H1 (cell line): ENCODE results near the gene COPS9. TPM values are rescaled to one million over a fixed set of nuclear protein-coding genes. Genes with fewer than 3 reads are reported as not detected.

ENCODE experiments used
- CTCF ChIA-PET: fragments of 300-600 bp; sonication (Branson Sonifier 250); formaldehyde crosslinking; loops from one replicate; lab custom pipeline; 2021; ENCODE audit not compliant: partially characterized antibody; lab: Charles Lee
- POLR2A ChIA-PET: fragments of 300-600 bp; sonication (Branson Sonifier 250); formaldehyde crosslinking; loops from one replicate; lab custom pipeline; 2021; ENCODE audit warnings: inconsistent platforms; ENCODE audit not compliant: partially characterized antibody; lab: Charles Lee
- DNase-seq, 2 experiments: peaks; one replicate each; pipeline versions ENCODE4 v3.0.0 to v3.0.0-alpha.2; 2010 to 2022; ENCODE audit warnings: low spot score in 2 of 2, low read depth in 1 of 2, mixed read lengths in 1 of 2
- FAIRE-seq: peaks from 2 replicates; lab custom pipeline; 2011; peaks lifted over from hg19 to GRCh38; lab: Jason Lieb, UNC
- H2AFZ ChIP-seq: 2 replicates; pipeline ENCODE4 v1.8.1; 2012; ENCODE audit warnings: low read length, inconsistent platforms
- H2AK5ac ChIP-seq: 2 replicates; pipeline ENCODE4 v1.6.1; 2013; ENCODE audit warnings: low read depth, low read length
- H2BK120ac ChIP-seq: replicated peaks from 2 replicates; pipeline ENCODE3; 2013; ENCODE audit warnings: low read depth, low read length, inconsistent platforms
- H2BK12ac ChIP-seq: 2 replicates; pipeline ENCODE4 v1.6.1; 2013; ENCODE audit warnings: low read depth, low read length
- H2BK15ac ChIP-seq: 2 replicates; pipeline ENCODE4 v1.6.1; 2013; ENCODE audit warnings: low read length
- H2BK20ac ChIP-seq: 2 replicates; pipeline ENCODE4 v1.6.1; 2013; ENCODE audit warnings: low read length
- H2BK5ac ChIP-seq: 2 replicates; pipeline ENCODE4 v1.6.1; 2013; ENCODE audit warnings: low read depth, low read length
- H3K14ac ChIP-seq: 2 replicates; pipeline ENCODE4 v1.6.1; 2013; ENCODE audit warnings: inconsistent platforms; ENCODE audit not compliant: insufficient read length
- H3K18ac ChIP-seq: 2 replicates; pipeline ENCODE4 v1.6.1; 2013; ENCODE audit warnings: low read length; ENCODE audit errors: extremely low read depth
- H3K23ac ChIP-seq: 2 replicates; pipeline ENCODE4 v1.6.1; 2013; ENCODE audit warnings: inconsistent platforms; ENCODE audit not compliant: insufficient read length
- H3K23me2 ChIP-seq: 2 replicates; pipeline ENCODE4 v1.6.1; 2013; ENCODE audit warnings: low read depth, low read length
- H3K27ac ChIP-seq: 2 replicates; pipeline ENCODE4 v1.6.1; 2011; ENCODE audit warnings: low read depth, low read length, inconsistent platforms
- H3K27me3 ChIP-seq, 4 experiments: replicated peaks in 1 of 4; 1 replicate in 1 of 4; 2 replicates in 3 of 4; pipeline versions ENCODE4 v1.6.1 to v1.8.1; 2011 to 2013; ENCODE audit warnings: low read length in 3 of 4, mild to moderate bottlenecking in 3 of 4, inconsistent platforms in 2 of 4, mixed read lengths in 2 of 4, moderate library complexity in 1 of 4; ENCODE audit not compliant: control insufficient read depth in 3 of 4, insufficient read depth in 3 of 4; ENCODE audit errors: extremely low read depth in 1 of 4
- H3K36me3 ChIP-seq, 4 experiments: 2 replicates each; pipeline versions ENCODE4 v1.6.1 to v1.8.1; 2011 to 2013; ENCODE audit warnings: mild to moderate bottlenecking in 4 of 4, low read length in 3 of 4, moderate library complexity in 2 of 4, control low read depth in 1 of 4, inconsistent platforms in 1 of 4; ENCODE audit not compliant: insufficient read depth in 4 of 4, control insufficient read depth in 2 of 4
- H3K4ac ChIP-seq: replicated peaks from 2 replicates; pipeline ENCODE3; 2013; ENCODE audit warnings: low read length, low read depth, mixed read lengths, inconsistent platforms; ENCODE audit not compliant: insufficient read length
- H3K4me1 ChIP-seq, 4 experiments: replicated peaks in 1 of 4; 1 replicate in 1 of 4; 2 replicates in 3 of 4; pipeline versions ENCODE4 v1.6.1 to v1.8.1; 2011 to 2013; ENCODE audit warnings: low read length in 3 of 4, inconsistent platforms in 2 of 4, mixed read lengths in 1 of 4; ENCODE audit not compliant: insufficient read depth in 4 of 4, control insufficient read depth in 3 of 4
- H3K4me2 ChIP-seq, 2 experiments: 2 replicates each; pipeline versions ENCODE4 v1.6.1 to v1.8.1; 2011 to 2013; ENCODE audit warnings: low read depth in 2 of 2, low read length in 2 of 2, control low read depth in 1 of 2, inconsistent platforms in 1 of 2, mild to moderate bottlenecking in 1 of 2; ENCODE audit not compliant: insufficient read depth in 1 of 2
- H3K4me3 ChIP-seq, 4 experiments: fragments of 200-600, 300-600 bp in 1 of 4; sonication (generic), shearing (Covaris generic), sonication (Bioruptor Twin) in 1 of 4; 2 replicates each; pipeline versions ENCODE4 v1.5.1 to v1.8.1; 2011 to 2016; ENCODE audit warnings: low read length in 4 of 4, low read depth in 3 of 4, control low read depth in 2 of 4, inconsistent platforms in 2 of 4, mild to moderate bottlenecking in 2 of 4, mixed read lengths in 1 of 4, moderate library complexity in 1 of 4; ENCODE audit not compliant: insufficient read depth in 2 of 4; ENCODE audit errors: extremely low read depth in 1 of 4
- H3K56ac ChIP-seq: replicated peaks from 2 replicates; pipeline ENCODE3; 2013; ENCODE audit warnings: low read depth, mild to moderate bottlenecking, mixed read lengths, low read length, inconsistent platforms; ENCODE audit not compliant: insufficient read length
- H3K79me1 ChIP-seq: 2 replicates; pipeline ENCODE4 v1.6.1; 2013; ENCODE audit warnings: low read depth, low read length, control low read depth
- H3K79me2 ChIP-seq, 2 experiments: 2 replicates each; pipeline versions ENCODE4 v1.6.1 to v1.8.1; 2012 to 2013; ENCODE audit warnings: low read length in 2 of 2, mild to moderate bottlenecking in 2 of 2, inconsistent platforms in 1 of 2; ENCODE audit not compliant: insufficient read depth in 2 of 2, control insufficient read depth in 1 of 2
- H3K9ac ChIP-seq, 4 experiments: replicated peaks in 1 of 4; 1 replicate in 1 of 4; 2 replicates in 3 of 4; pipeline versions ENCODE4 v1.6.1 to v1.8.1; 2011 to 2013; ENCODE audit warnings: low read depth in 3 of 4, low read length in 3 of 4, control low read depth in 2 of 4, mild to moderate bottlenecking in 2 of 4, moderate library complexity in 2 of 4, inconsistent platforms in 1 of 4; ENCODE audit errors: extremely low read depth in 1 of 4
- H3K9me3 ChIP-seq, 2 experiments: 2 replicates each; pipeline versions ENCODE4 v1.6.1 to v1.8.1; 2012 to 2013; ENCODE audit warnings: mild to moderate bottlenecking in 2 of 2, moderate library complexity in 2 of 2, control low read depth in 1 of 2, inconsistent platforms in 1 of 2, low read depth in 1 of 2, low read length in 1 of 2, mixed read lengths in 1 of 2; ENCODE audit not compliant: insufficient read depth in 2 of 2
- H4K20me1 ChIP-seq, 2 experiments: replicated peaks in 1 of 2; 2 replicates each; pipeline versions ENCODE3 to v1.8.1; 2011 to 2013; ENCODE audit warnings: inconsistent platforms in 2 of 2, low read length in 2 of 2, mild to moderate bottlenecking in 1 of 2; ENCODE audit not compliant: insufficient read depth in 2 of 2, control insufficient read depth in 1 of 2
- H4K5ac ChIP-seq: 2 replicates; pipeline ENCODE4 v1.6.1; 2013; ENCODE audit warnings: low read length, low read depth, mixed read lengths, inconsistent platforms; ENCODE audit not compliant: insufficient read length
- H4K8ac ChIP-seq: 2 replicates; pipeline ENCODE4 v1.8.0; 2013; ENCODE audit warnings: mild to moderate bottlenecking, moderate library complexity, low read length, inconsistent platforms; ENCODE audit not compliant: insufficient read depth; ENCODE audit errors: extremely low read depth
- H4K91ac ChIP-seq: replicated peaks from 2 replicates; pipeline ENCODE3; 2013; ENCODE audit warnings: low read length, mixed read lengths, inconsistent platforms; ENCODE audit not compliant: insufficient read length
- EP300 ChIP-seq, 2 experiments: IDR thresholded peaks; 1 replicate in 1 of 2; 2 replicates in 1 of 2; pipeline ENCODE4 v1.6.1; 2011 to 2012; ENCODE audit warnings: low read depth in 2 of 2, low read length in 2 of 2, mild to moderate bottlenecking in 2 of 2, borderline replicate concordance in 1 of 2, inconsistent platforms in 1 of 2, moderate library complexity in 1 of 2
- JUN ChIP-seq: IDR thresholded peaks from 2 replicates; pipeline ENCODE4 v1.6.1; 2011; ENCODE audit warnings: low read depth, mild to moderate bottlenecking, improper control_type of control experiment, low read length
- NANOG ChIP-seq: IDR thresholded peaks from 2 replicates; pipeline ENCODE4 v1.6.1; 2011; ENCODE audit warnings: low read length, low read depth, mild to moderate bottlenecking, inconsistent platforms; ENCODE audit not compliant: insufficient read depth, poor library complexity, severe bottlenecking
- POLR2AphosphoS5 ChIP-seq: IDR thresholded peaks from 2 replicates; pipeline ENCODE4 v1.6.1; 2011; ENCODE audit warnings: low read depth, low read length
- POU5F1 ChIP-seq: IDR thresholded peaks from 2 replicates; pipeline ENCODE4 v1.6.1; 2011; ENCODE audit warnings: low read depth, mild to moderate bottlenecking, low read length, moderate library complexity
- RNF2 ChIP-seq: fragments of 200-900, 300-1000 bp; sonication (generic); IDR thresholded peaks from 2 replicates; pipeline ENCODE4 v1.7.1; 2016; ENCODE audit warnings: borderline replicate concordance, low read depth, mild to moderate bottlenecking, antibody characterized with exemption, low read length; ENCODE audit not compliant: poor library complexity, severe bottlenecking; ENCODE audit errors: missing control alignments
- ZNF274 ChIP-seq: IDR thresholded peaks from 2 replicates; pipeline ENCODE4 v1.7.0; 2012; ENCODE audit warnings: low read length, borderline replicate concordance; ENCODE audit errors: extremely low read depth
- WGBS, 2 experiments: shearing (Covaris generic) in 1 of 2; methylation state at CpG; one replicate each; pipeline versions ENCODE4 v1.1.6 to v1.1.7; 2013 to 2015; ENCODE audit warnings: low lambda C conversion rate in 2 of 2, mixed read lengths in 2 of 2, inconsistent platforms in 1 of 2, low coverage in 1 of 2, missing lambda C conversion rate in 1 of 2; ENCODE audit not compliant: insufficient replicate concordance in 2 of 2, insufficient coverage in 1 of 2, insufficient read length in 1 of 2; ENCODE audit errors: extremely low coverage in 1 of 2, missing lambda C conversion rate in 1 of 2; 5-methylcytosine and 5-hydroxymethylcytosine counted together
- polyA plus RNA-seq, 7 experiments: library from polyadenylated mRNA; depleted of rRNA in 3 of 7; stranded (reverse) in 5 of 7; unstranded in 2 of 7; fragments of >200 nt in 5 of 7; fragments of 200-250 nt in 2 of 7; gene quantifications; 1 replicate in 5 of 7; 2 replicates in 1 of 7; 4 replicates in 1 of 7; pipeline versions ENCODE4 v1.2.1 to v1.2.3, GENCODE V29; 2011 to 2013; ENCODE audit warnings: missing spikeins in 2 of 7, mixed read lengths in 2 of 7
- total RNA-seq: library from RNA; stranded (reverse); fragmentation: NEBNext Ultra II Directional; extraction: Animal tissue kit (Norgen Biotek cat#: 25700); gene quantifications from 2 replicates; pipeline ENCODE4 v1.2.1, GENCODE V29; 2021
- TF ChIP-seq, protein P1 (sequence below): IDR thresholded peaks from 2 replicates; pipeline ENCODE4 v1.6.1; 2011; ENCODE audit warnings: low read length, improper control_type of control experiment

The COPS9 gene
- total and polyA plus RNA-seq, 2 of the 8 experiments (the other 6 are each of a cell fraction or from before 2014, with no cell fraction given): 154 to 234 TPM

DNA sequence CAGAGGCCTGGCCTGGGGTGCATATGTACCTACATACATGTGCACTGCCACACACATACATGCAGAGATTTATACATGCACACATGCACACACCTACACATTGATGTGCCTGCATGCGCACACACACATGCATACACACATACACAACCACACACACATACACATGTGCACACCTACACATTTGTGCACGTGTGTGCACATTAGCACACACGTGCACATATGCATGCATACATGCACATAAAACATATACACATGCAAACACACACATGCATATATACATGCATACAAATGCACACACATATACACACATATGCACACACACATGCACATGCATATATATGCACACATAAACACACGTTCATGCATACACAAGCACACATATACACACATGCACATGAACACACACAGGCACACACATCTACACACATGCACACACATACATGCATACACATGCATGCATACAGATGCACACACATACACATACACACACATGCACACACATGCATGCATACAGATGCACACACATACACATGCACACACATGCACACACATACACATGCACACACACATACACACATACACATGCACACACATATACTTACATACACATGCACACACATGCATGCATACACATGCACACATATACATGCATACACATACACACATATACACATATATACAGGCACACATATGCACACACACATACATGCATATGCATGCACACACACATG lies 27.9 kb upstream of the COPS9 start:
- no peak overlapping the region for H3K4ac ChIP-seq
- no peak overlapping the region for H2BK12ac ChIP-seq
- no peak overlapping the region for H4K8ac ChIP-seq
- H3K27ac ChIP-seq: no peak overlapping the region
- H3K56ac ChIP-seq: no peak overlapping the region
- H3K27me3 ChIP-seq: no peaks in the 10 kb centered on the region; a peak in 1 of 7 replicates
- no peak overlapping the region for H2BK120ac ChIP-seq
- no peak overlapping the region for H3K14ac ChIP-seq
- H2BK5ac ChIP-seq: 0 out of 2 replicates have a peak overlapping the region, but pooled peaks have one; percentile 18
- TF ChIP-seq RNF2 (no peak), NANOG (no peak), EP300 (IDR thresholded peaks at IDR 0.05; ENCODE audit: borderline replicate concordance in 1 of 2, low read depth in 2 of 2, low read length in 2 of 2) (no peak), POLR2AphosphoS5 (no peak), JUN (no peak), ZNF274 (no peak), POU5F1 (no peak)
- TF ChIP-seq, protein P1, sequence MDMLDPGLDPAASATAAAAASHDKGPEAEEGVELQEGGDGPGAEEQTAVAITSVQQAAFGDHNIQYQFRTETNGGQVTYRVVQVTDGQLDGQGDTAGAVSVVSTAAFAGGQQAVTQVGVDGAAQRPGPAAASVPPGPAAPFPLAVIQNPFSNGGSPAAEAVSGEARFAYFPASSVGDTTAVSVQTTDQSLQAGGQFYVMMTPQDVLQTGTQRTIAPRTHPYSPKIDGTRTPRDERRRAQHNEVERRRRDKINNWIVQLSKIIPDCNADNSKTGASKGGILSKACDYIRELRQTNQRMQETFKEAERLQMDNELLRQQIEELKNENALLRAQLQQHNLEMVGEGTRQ: no peak
- no peak overlapping the region for H2AFZ ChIP-seq
- H3K36me3 ChIP-seq: no peaks in the 10 kb centered on the region
- DNase-seq (no peak), FAIRE-seq (no peak)
- no peak overlapping the region; the same call in 1 of the 2 replicates for H2AK5ac ChIP-seq
- H2BK20ac ChIP-seq: no peak overlapping the region
- H4K5ac ChIP-seq: no peak overlapping the region
- WGBS, 2 experiments: 90% methylated on average over 4 of the region's 4 CpGs; no CpG with 5 or more reads in 1 of the 2 experiments
- H4K20me1 ChIP-seq: no peaks in the 10 kb centered on the region
- H3K4me2 ChIP-seq: no peak overlapping the region
- H2BK15ac ChIP-seq: no peak overlapping the region
- no peaks in the 10 kb centered on the region for H3K79me1 ChIP-seq
- no peak overlapping the region for H4K91ac ChIP-seq
- H3K79me2 ChIP-seq: no peaks in the 10 kb centered on the region
- CTCF ChIA-PET: no interaction called here
- peaks cover 3% of the 10 kb centered on the region; the same call in 1 of the 2 replicates for H3K23me2 ChIP-seq
- H3K18ac ChIP-seq: no peak overlapping the region
- H3K4me3 ChIP-seq: no peak overlapping the region
- H3K23ac ChIP-seq: no peak overlapping the region
- H3K9me3 ChIP-seq: peaks cover 0 to 4% of the 10 kb centered on the region in 2 experiments; a peak in 2 of 4 replicates
- POLR2A ChIA-PET: no interaction called here
- no peak overlapping the region for H3K9ac ChIP-seq
- no peaks in the 10 kb centered on the region for H3K4me1 ChIP-seq
